ENCODE measurements around the gene KDM3A.

KDM3A gene

DNA sequence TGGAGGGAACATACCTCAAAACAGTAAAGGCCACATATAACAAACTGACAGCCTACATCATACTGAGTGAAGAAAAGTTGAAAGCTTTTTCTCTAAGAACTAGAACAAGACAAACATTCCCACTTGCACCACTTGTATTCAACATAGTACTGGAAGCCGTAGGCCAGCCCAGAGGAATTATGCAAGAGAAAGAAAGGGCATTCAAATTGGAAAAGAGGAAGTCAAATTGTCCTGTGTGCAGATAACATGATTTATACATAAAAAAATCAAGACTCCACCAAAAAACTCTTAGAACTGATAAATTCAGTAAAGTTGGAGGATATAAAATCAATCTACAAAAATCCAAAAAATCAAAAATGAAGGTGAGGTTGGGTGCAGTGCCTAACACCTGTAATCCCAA lies 8.0 kb upstream of the KDM3A start:
- peak; percentile 44 to 75 for DNase-seq

DNA sequence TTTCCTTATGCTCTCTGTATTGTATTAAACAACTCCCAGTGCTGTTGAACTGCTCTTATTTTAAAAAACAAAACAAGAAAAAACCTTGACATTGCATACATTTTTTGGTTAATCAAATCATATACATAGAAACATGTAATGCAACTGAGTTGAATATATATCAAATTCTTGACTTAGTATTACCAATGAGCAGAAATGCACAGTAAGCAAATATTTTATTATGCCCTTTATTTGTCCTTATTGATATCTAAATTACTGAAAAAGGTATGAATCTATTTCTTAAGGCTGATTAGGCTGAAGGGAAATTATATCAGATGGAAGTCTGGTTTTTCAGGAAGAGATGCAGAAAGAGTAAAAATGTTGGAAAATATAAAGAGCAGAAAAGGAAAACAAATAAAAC lies 6.9 kb upstream of the KDM3A start:
- DNase-seq, result no peak

DNA sequence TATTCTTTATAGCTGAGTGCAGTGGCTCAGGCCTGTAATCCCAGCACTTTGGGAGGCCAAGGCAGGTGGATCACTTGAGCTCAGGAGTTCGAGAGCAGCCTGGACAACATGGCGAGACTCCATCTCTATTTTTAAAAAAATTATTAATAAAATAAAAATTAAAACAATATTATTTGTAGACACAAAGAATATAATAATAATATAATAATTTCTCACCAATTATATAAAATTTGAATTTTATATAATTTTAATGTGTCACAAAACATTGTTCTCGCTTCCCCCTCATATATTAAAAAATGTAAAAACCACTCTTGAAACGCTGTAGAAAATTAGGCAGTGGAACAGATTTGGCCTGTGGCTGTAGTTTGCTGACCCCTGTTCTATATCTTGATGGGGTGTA lies 5.6 kb upstream of the KDM3A start:
- no peak for DNase-seq

DNA sequence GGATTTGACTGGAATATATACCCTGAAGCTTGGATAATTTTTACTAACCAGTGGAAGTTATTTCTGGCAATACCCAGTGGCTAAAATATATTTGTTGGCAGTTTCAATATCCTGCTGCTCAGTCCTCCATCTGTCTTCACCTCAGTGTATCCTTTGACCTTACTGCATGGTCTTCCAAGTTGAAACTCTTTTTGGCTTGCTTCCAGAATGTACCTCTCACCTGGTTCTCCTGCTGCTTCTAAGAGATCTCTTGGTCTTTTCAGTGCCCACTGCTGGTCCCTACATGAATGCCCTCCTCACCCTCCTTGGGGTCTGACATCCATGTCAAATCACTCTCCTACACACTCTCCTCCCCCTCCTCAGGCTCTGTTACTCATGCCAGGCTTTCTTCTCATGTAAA lies 4.8 kb upstream of the KDM3A start:
- DNase-seq, result no peak

DNA sequence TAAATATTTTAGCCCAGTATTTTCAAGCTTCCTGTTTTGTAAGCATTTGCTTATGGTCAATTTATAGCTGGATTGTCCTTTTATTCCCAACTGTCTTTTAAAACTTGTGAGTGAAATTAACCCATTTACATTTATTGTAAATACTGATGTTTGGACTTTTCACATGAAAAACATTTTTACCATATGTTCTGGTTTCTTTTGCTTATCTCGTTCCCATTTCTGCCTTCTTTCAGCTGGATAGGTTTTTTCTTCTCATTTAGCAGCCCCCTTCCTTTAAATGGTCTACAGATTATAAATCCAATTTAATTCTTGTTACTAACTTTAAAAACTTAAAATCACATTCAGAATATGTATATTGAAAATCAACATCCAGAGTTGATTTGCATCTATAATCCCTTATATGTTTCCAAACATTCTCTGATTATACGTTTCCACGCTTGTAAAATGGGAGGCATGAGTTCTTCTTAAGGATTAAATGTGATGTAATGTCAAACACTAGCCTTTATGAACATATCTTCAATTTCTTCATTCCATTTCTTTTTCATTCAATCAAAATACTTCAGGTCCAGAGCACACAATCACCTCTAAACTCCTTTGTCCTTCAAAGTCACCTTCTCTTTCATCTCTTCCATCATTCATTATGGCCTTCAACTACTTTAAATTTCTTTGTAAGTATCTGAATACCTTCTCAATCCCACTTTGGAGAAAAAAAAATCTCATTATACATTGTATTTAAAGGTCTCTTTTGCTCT lies 1.1 kb upstream of the KDM3A start:
- DNase-seq, result no peak

DNA sequence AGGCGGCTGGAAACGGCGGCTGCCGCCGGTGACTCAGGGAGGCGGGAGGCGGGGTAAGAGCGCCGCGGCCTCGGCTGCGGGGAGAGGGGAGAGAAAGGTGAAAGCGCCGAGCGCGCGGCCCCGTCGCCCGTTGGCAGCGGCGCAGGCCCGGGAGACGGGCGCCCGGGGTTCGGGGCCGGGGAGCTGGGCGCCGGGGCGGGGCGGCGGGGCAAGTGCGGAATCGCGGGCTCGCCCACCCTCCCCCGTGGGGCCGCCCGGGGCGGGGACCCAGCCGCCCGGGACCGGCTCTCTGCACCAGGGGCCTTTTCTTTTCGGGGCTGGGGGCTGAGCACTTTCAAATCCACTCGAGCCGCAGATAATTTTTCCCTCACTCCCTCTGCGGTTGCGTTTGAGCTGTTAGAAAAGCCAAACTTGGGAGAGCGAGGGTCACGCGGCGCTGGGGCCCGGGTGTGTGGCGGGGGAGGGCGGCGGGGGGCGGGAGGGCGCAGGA lies 266 bp downstream of the KDM3A start:
- no peak for DNase-seq

DNA sequence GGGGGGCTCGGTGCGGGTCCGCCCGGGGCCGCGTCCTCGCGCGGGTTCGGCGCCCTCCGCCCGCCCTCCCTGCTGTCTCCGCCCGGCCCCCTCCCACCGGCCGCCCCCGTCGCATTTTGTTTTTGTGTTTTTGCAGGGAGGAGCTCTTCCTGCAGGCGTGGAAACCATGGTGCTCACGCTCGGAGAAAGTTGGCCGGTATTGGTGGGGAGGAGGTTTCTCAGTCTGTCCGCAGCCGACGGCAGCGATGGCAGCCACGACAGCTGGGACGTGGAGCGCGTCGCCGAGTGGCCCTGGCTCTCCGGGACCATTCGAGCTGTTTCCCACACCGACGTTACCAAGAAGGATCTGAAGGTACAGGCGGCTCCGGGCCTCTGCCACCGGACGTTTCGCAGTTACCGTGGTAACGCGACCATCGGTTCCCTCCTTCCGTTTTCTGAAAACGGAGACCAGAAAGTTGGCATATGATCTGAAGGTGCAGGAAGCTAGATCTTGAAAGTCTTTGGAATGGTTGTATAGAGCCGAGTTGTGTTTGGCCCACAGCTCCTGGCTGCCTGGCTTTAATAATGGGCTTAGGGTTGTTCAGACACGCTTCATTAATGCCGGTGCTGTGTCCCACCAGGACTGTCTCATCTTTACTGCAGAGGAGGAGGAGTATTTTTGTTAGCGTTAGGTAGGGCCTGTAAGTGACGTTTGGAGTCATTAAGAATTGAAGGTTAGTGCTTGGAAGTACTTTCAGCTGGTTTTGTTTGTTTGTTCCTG lies 891 bp downstream of the KDM3A start:
- DNase-seq, result peak; percentile 70 to 71

DNA sequence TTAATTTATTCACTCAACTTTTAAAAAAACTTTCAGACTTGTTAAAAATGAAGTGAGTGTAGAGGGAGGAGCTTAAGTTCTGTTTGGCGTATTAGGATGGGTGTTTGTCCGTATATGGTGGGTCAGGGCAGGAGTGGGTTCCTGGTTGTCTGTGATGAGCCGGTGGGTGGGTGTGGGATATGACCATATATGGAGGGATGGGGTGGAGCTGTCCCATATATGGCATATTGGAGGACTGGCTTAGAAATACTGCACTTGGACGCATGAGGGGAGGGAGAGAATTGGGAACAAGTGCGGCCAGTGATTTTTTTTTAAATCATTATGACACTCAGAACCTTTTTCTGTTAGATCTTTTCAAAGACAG lies 1.5 kb downstream of the KDM3A start:
- peak; percentile 91 for DNase-seq

DNA sequence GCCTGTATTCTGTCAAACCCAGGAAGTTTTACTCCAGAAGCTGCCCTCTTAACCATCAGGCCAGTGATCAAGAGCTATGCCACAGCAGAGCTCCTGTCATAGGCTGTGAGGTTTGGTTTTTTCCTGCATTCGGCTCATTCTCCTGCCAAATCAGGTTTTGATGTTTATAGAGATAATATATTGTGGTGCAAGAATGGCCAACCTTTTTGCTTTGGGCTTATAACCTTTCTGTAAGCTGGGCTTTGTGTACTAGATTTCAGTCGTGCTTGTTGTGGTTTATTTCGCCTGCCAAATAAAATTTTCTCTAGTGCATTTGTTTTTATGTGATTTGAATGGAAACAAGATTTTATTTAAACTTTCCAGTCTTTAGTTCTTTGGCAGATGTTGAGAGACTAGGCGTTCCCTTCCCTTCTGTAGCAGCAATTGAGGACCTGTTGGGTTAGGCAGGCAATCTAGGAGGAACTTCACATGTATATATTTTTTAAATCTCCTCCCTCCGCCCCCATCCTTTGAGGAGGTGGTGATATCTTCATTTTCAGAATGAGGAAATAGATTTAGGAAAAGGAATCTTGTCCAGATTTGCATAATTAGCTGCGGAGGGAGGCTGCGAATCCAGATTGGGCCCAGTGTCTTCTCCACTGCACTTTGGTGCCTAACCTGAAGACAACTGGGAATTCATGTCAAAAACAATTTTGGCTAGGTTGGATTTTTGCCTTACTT lies 2.6 kb downstream of the KDM3A start:
- DNase-seq, result peak; percentile 60 to 64

DNA sequence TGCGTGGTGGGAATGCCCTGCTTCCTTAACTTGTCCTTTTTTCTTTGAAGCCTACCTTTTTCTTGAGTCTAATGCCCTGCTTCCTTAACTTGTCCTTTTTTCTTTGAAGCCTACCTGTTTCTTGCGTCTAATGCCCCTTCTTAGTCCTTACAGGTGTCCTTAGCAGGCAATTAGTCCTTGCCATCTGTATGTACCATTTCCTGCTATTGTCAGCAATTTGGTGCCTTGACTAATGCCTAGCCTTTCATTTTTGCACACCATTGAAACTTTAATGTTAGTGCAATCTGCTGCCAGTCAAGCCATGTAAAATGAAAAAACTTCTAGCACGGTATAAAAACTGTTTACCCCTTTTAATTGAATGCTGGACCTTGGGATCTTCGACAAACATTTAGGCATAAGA lies 4.3 kb downstream of the KDM3A start:
- no peak for DNase-seq

DNA sequence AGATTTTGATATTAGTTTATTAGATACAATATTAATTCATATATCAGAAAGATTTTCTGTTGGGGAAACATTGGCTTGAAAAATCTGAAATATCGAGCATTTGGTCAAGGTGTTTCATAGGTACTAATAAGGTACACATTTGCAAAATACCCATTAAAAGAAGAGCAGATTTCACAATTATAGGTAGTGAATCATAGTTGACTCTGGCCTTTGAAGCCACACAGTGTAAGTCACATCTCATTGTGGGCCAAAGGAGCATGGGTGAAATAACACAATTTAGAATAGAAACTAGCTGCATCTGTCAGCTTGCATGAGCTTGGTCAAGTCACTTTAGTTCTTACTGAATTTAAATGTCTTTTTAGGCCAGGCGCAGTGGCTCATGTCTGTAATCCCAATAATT lies 4.9 kb downstream of the KDM3A start:
- DNase-seq, result no peak

DNA sequence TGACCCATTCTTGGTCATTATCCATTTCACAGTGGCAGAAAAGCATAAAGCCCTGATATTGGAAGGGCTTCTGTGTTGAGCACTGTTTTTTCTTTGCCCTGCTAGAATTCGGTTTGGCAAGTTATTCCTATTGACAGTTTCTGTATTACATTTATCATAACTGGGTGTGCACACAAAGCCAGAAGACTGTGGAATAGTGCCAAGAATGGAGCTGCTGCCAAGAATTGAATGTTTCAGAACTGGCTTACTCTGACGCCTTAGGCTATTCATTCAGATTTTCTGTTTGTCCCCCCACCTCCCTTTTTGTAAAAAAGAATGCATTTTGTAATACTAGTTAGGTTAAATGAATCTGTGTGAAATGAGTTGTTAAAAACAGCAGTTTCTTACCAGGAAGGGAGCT lies 12.7 kb downstream of the KDM3A start:
- DNase-seq, result no peak

DNA sequence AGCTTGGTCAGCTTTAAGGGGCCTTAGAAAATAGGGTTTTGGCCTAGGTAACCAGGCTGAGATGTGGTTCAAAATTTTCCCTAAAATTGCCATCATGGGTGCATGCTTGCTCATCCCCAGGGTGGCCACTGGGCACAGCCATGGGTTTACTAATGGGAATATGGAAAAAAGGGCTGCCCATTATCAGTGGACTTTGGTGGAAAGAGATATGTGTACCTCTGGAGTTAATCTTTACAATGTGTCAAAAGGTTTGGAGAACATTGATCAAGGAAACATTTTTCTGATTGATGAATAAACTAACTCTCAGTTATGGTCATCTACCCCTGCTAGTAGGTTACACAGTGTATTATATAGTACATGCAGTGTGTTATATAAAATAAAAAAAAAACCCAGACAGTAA lies 13.1 kb downstream of the KDM3A start:
- DNase-seq, result no peak

DNA sequence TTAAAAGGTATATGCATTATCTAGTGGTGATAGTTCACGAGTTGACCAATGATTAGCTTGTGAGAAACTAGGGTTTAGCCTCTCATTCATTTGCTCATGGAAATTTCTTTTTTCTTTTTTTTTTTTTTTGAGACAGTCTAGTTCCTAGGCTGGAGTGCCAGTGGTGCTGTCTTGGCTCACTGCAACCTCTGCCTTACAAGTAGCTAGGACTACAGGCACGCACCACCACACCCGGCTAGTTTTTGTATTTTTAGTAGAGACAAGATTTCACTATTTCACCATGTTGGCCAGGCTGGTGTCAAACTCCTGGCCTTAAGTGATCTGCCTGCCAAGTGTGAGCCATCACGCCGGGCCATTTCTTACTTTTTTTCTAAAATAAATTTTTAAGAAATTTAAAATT lies 14.0 kb downstream of the KDM3A start:
- DNase-seq, result no peak

DNA sequence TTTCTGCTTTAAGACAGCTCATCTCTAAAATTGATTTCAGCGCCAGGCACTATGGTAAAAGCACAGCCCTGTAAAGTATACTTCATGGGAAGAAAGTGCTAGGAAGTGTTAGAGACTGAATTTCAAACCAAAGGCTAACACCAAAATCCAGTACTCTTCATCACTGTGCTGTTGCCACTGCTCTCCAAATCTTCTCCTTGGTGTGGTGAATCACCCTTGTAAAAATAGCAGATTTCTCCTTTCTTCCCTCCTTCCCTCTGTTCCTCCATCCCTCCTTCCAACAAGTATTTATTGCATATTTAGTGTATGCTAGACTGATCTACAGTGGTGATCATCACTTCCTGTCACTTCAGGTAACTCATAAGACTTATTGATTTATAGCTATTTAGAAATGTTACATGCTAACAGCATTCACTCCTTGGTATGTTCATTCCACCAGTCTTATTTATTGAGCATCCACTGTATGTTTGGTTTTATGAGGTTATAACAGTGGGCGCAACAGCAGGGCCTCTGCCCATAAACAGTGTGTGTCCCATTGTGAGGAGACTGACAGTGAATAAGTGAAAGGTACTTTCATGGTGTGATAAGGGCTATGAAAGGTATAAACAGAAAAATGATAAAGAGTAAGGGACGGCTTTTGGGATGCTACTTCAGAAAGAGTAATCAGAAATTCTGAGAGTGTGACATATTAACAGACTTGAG lies 20.0 kb downstream of the KDM3A start:
- DNase-seq, result no peak

DNA sequence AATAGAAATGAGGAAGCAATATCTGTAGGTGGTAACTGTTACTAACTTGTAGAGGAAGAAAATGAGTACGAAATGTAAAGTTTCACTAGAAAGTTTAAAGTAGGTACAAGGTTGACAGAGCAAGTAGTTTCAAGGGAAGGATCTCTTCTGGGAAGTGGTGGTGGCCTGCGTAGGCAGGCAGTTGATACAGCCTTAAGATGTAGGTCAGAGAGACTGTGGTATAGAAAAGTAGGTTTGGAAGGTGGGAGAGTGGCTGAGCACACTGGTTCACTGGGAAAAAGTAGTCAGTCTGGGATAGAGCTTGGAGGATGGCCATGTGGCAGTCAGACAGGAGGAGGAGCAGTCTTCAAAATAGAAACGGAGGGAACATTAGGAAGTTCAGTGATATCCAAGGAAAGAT lies 23.5 kb downstream of the KDM3A start:
- DNase-seq, result peak; percentile 46 to 62

DNA sequence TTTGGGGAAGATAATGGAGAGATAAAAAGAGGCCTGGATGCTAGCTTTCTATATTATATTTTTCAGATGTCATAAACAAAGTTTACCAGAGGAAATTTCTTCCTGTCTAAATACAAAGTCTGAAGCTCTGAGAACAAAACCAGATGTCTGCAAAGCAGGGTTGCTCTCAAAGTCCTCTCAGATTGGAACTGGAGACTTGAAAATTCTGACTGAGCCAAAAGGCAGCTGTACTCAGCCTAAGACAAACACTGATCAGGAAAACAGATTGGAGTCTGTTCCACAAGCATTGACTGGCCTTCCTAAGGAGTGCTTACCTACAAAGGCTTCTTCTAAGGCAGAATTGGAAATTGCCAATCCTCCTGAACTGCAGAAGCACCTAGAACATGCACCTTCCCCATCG lies 25.1 kb downstream of the KDM3A start:
- no peak for DNase-seq

DNA sequence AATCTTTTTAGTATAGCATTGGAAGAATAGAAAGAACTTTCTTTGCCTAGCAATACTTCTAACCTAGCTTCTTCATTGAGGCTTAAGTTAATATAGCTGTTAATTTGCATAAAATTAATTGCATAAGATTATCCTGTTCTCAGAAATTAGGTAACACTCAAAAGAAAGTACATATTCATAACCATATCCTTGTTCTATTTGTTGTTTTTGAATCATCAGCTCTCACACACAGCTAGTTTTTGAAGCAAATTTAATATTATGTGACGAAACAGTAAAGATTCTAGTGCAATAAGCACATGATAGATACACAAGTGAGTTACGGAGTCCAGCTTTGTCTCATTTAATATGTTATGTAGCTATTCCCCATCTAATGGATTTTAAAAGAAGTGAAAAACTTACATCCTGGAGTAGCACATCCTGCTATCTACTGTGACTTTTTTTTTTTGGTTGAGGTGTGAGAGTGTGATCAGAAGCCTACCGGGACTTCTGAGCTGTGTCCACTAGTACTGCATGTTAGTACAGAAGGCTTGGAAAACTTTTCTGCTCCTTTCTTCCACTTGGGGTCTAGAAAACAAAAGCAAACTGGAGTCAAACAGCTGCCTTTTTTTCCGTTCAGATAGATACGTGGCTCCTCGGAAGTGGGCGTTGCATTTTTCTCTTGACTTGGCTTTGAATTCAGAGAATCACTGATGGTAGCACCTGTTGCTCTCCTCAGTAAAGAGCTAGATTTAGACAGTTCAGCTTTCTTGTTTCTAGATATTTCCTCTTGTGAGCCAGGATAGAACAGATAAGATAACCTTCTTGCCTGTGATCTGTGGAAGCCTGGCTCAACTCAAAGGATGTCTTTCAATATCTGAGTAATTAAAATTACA lies 27.2 kb downstream of the KDM3A start:
- no peak for DNase-seq

DNA sequence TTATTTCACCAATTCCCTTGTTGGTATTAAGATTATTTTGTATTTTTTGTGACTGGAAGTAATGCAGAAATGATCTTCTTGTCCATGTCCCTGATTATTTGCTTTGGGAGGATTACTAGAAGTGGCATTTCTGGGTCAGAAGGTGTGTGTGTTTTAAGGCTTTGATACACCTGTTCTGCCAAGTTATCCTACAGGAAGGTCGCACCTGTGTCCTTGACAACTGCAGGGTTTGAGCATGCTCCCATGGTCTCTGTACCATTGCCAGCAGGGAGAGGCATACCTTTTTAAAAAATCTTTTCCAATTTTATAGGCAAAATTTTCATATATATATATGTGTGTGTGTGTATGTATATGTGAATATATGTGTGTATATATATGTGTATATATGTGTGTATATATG lies 29.7 kb downstream of the KDM3A start:
- no peak for DNase-seq

DNA sequence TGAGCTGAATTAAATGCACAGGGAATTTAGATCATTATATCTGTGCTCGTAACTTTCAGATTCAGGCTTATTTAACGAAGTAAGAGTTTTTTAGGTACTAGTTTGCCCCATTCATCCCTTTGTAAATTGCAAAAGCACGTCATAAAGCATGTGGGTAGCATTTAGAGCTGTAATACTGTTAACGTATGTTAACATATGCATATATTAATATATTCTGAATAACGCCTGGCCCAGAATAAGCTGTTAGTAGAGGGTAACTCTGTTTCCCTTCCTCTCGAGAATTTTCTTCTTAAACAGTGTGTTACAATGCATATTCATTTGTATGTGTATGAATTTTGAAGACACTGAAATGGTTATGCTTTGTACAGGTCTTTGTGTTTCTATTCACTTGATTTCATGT lies 30.5 kb downstream of the KDM3A start:
- no peak for DNase-seq

DNA sequence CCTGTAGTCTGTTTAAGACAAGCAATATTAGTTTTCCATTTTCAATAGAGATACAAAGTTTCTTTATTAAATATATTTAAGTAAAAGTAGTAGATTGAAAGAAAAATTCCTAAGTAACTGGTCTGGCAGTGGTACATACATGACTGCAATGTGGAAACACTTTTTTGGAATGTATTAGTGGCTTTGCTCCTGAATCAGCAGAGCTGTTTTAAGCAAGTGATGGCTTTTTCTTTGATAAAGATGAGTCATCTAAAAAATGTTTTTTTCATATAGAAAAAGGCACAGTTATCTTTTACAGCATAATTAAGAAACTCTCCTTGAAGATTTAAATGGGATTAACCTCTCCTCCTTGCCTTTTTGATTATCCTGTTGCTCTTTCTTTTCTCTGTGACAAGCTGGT lies 34.9 kb downstream of the KDM3A start:
- DNase-seq, result no peak

DNA sequence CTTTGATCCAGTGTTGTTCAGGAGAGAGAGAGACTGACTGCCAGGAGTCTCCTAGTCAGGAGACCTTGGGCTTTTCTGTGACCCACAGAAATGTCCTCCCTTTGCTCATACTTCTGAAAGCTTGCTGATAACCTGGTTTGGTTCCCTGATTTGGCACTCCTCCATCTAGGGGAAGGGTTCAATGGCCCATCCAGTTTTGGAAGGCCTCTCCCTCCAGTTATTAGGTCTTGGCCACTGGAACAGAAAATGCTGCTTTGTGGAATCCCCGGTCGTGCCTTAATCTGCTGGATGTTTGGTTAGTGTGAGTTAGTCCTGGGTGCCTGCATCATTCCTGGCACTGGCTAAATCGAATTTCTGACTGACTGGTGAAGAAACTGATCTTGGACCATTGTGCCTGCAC lies 35.7 kb downstream of the KDM3A start:
- no peak for DNase-seq
